Measurements from ENCODE around the gene LRRK1.

DNA sequence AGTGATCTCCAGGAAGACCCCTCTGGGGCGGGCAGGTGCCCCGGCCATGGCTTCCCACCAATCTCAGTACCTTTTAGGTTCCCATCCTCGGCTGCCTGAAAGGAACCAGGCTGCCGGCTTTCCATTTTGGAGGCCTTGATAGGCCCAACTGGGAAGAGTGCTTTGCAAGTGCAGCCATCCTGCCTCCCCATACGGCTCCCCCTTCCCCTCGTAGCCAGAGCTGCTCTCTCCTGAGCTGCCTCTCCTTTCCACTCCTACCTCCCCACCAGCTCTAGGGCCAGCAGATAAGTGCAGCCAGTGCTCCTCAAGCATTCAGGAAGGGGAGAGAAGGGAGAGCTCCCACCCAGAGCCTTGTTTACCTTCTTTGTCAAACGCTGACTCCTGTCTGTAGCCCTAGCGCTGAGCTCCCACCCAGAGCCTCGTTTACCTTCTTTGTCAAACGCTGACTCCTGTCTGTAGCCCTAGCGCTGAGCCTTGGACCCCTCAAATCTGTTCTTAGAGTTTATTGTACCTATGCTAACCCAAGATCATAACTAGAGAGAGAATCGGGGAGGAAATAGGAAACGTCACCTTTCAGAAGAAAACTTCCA lies 133.0 kb downstream of the LRRK1 start:
- TF ChIP-seq EP300 (IDR thresholded peaks at IDR 0.05; ENCODE audit: borderline replicate concordance) (no peak), RAD21 (IDR thresholded peaks at IDR 0.05; ENCODE audit: low read depth) (no peak), MAX (IDR thresholded peaks at IDR 0.05) (no peak), TAF1 (IDR thresholded peaks at IDR 0.05; ENCODE audit: low read depth) (no peak), NFIC (IDR thresholded peaks at IDR 0.05) (no peak)
